EL (cell line): ENCODE data around the gene MACF1.
"Not testable (repeated sequence)": the region's sequence is repeated elsewhere in the genome, so short reads cannot be mapped to it uniquely, and the experiment has no call there.

Experiments used
- DNase-seq: peaks from one replicate; pipeline ENCODE4 v3.0.0-alpha.2; 2016

Gene MACF1

DNA sequence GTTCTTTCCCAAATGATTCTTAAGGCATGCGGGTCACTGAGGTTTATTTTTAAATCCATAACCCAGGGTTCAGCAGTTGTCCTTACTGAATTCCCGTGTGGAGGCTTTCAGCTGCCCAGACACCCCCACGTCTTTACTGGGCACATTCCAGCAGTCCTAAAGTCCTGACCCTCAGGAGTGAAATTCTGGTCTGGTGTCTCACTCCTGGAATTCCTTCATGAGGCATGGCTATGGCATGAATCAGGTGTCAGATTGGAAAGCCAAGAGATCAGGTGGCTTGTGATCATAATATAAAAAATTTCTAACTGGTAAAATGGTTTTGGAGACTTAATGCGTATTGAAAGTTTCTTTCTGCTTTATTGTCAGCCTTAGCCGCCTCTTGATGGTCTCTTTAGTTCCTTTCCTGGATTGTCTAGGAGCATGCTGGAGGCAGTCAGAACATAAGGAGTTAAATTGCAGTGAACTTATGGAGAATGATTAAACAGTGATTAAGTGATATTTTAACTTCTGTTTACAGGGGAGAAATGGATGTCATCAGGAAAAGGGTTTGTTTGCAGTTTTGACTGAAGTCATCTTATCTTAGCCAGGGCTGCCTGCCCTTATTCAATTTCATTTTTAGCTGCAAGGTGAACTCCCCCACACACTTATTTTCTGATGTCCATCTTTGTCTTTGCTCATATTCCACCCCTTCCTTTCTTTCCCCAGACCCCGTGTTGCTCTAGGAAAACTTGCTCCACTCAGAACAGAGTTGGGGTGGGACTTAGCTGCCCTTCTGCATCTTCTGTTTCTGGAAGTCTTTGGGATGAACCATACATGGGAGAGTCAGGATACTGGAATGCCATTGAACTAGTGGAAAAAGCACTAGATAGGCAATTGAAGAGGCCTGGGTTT is 25.7 kb upstream of the MACF1 start:
- peak; percentile 93 for DNase-seq

DNA sequence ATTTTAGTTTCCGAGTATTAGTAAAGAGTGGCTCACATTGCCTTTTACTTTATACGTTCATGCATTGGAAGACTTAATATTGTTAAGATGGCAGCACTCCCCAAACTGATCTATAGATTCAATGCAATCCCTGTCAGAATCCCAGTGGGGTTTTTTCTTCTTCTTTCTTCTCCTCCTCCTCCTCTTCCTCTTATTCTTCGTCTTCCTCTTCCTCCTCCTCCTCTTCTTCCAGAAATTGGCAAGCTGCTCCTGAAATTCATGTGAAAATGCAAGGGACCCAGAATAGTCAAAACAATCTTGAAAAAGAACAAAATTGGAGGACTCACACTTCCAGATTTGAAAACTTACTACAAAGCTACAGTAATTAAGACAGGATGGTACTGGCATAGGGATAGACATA is 23.2 kb upstream of the MACF1 start:
- no peak for DNase-seq

- DNase-seq = no peak
Measured at GRCh38 chr1:39182804-39183203, 21.7 kb upstream of the MACF1 start.

DNA sequence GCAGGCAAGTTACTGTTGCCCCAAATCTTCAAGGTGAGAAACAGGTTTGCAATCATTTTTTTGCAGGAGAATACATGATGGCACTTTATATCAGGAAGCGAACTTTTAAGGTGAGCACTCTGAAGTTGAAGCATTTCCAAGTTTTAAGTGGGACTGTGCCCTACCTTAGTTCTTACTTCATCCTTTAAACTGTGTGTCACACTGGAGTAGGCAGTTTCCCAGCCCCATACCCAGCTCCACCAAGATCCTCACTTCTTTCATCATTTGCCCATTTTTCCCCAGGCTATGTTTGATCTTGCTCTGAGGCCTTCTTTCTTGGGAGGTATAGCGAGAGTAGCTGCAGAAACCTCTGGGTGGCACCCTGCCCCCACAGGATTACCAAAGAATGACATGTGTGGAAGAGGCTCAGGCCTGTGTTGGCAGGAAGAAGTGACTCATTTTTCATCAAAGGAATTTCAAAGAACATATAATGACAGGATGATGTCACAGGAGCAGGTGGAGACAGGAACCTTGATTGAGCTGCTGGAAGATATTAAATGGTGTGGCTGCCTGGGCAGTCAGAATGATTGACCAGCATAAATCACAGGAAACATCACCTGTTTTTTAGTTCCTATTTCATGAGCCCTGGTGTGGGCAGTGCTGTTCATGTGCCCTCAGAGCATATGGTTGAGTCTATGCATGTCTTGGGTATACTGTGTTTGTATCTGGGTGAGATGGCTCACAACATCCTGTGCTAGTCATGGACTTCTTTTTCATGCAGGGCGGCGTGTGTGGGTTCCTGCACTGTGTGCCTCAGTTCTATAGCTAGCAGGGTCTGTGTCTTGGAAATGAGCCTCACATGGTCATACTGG is 20.8 kb upstream of the MACF1 start:
- peak; percentile 96 for DNase-seq

DNA sequence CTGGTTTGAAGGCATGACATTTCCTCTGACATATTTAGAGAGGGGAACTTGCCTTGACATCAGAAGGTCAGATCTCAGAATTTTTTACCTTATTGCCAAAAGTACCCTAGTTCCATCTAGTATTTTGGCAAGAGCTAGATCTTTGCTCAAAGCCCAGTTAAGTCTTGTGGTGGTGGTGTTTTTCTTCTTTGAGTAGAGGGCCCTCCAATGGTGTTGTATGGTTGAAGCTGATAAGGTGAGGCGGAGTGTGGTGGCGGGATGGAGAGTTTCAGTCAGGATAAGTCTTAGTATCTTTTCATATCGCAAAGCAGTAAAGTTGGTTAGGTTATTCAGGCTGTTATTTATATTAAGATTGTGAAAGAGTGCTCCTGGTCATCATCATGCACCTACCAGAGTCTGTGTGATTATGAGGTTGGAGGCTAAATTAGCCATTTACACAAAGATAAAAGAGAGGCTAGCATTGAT is 20.1 kb upstream of the MACF1 start:
- no peak for DNase-seq

DNA sequence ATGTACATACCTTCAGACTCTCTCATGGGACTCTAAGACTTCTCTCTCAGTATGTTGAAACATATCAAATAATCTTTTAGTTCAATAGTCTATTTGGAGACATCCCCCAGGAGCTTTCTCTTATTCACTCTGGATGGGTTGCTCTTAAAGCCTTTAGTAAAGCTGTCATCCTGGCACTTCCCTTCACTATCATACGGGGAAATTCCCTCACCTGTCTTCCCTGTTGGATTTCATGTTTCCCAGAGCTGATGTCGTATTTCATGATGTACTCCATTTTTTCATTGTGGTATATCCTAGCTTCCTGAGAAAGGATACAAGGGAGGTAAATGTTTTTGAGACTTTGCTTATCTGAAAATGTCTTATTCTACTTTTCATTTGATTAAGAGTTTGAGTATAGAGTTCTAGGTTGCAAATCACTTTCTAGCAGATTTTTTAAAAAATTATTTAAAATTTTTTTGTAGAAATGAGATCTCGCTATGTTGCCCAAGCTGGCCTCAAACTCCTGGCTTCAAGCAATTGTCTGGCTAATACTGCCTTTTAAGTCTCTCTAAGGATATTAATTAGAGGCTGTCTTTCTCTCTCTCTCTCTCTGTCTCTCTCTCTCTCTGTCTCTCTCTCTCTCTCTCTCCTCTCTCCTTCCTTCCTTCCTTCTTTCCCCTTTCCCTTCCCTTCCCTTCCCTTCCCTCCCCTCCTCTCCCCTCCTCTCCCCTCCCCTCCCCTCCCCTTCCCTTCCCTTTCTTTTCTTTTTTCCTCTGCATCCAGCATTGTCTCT is 17.0 kb upstream of the MACF1 start:
- DNase-seq = no peak

DNA sequence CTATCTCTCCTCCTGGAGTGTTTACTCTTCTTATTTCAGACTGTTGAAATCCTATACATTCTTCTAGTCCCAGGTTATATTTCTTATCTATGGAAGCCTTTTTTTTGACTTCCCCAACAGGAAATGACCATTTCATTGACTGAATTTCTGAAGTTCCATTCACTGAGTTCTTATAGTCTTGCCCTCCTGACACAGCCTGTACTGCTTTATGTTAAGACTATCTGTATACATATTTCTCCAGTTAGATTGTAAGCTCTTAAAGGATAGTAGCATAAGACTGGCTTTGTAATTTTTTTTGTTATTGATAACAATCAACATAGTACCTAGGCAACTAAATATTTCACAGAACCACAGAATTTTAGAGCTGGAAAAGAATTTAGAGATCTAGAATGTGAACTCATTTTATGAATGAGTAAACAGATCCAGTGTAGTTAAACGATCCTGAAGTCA is 14.9 kb upstream of the MACF1 start:
- DNase-seq = peak; percentile 52

DNA sequence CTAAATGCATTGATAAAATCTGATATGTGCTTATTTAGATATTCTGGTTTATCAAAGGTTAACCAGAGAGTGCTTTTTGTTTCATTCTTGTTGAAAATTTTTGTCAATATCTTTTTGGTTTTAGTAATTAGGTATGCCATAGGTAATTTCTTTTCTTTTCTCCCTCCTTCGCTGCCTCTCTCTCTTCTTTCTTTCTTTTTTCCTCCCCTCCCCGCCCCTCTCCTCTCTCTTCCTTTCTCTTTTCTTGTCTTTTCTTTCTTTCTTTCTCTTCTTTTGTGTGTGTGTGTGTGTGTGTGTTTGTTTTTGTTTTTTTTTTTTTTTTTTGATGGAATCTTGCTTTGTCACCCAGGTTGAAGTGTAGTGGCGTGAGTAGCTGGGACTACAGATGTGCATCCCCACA is 14.4 kb upstream of the MACF1 start:
- no peak for DNase-seq

- DNase-seq = no peak
Measured at GRCh38 chr1:39194398-39195051, 10.0 kb upstream of the MACF1 start.

DNA sequence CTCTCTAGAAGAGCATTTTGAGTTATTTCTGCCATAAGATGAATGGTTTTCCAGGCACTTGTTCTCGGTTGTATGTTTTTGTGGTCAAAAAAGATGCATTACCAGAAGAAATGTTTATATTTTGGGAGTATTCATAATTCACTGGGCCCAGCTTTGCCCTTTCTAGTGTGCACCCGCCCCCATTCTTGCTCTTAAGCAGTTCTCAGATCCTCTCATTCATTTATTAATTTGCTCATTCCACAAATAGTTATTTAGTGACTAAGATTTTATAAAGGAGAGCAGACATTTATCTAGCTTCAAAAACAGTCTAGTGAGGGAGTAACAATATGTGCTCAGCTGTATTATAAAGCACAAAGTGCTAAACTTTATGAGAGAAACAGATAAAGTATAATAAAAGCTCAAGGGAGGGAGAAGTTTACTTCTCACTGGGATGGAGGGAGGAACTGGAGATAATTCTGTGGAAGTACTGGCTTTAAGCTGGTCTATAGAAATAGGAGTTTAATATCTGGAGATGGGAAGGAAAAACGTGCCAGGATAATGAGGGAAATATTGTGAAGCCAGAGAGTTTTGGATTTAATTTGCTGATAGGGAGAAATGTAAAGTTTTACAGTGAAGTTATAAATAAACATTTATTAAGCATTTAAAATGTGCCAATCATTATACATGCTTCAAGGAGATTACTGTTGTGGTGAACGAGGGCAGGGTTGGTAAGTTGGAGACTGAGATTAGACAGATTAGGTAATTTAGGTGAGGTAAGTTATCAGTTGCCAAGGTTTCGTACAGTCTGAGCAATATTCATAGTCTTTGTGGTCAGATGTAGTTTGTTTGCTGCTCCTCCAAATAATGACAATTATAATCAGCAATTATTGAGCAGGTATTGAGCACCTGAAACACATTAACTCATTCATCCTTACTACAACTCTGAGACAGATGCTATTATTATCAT is 9.1 kb upstream of the MACF1 start:
- peak; percentile 79 for DNase-seq

GRCh38 chr1:39196244-39197215 is 8.0 kb upstream of the MACF1 start:
- DNase-seq = peak; percentile 81

GRCh38 chr1:39199593-39199992 is 4.9 kb upstream of the MACF1 start:
- DNase-seq = no peak

GRCh38 chr1:39205102-39205780 is 746 bp downstream of the MACF1 start:
- DNase-seq = peak; percentile 94

DNA sequence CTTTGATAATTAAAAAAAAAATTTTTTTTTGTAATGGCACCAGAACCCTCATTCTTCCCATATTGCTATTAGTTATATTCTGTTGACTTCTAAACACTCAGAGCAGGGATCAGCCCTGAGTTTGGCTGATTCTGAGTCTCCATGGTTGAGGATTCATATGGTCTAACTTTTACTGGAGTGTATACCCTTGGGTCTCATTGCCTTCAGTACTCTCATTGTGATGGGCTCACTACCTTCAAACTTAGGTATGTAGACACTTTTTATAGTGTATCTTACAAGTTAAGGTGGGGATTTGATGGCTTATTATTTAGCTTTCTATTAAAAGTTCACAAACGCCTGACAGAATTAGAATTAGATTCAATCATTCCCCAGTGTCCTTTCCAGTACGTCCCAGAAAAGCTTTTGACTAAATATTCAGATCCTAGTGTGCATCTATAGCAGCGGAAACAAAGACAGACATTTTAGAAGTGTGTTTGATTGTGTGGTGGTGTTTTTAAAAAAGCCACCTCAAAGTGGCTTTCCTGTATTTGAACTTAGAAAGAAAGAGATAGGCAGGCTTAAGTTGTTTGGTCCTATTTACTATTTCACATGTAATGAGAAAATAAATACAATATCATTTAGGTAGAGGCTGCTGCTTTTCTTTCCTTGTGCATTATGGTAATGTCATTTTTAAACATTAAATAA is 1.4 kb downstream of the MACF1 start:
- DNase-seq = no peak

- DNase-seq = not testable (repeated sequence)
Measured at GRCh38 chr1:39208360-39208759, 3.9 kb downstream of the MACF1 start.

- no peak for DNase-seq
Measured at GRCh38 chr1:39210649-39211048, 6.2 kb downstream of the MACF1 start.

DNA sequence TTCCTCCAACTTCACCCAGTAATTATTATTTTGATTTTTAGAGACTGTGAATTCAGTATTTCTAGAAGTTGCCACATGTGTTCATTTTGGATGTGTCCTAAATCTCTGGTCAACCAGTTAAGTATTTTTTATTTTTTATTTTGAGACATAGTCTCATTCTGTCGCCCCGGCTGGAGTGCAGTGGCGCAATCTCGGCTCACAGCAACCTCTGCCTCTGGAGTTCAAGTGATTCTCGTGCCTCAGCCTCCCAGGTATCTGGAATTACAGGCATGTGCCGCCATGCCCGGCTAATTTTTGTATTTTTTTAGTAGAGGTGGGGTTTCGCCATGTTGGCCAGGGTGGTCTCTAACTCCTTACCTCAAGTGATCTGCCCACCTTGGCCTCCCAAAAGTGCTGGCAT is 8.0 kb downstream of the MACF1 start:
- DNase-seq = no peak

- DNase-seq = peak; percentile 86
Measured at GRCh38 chr1:39213511-39214002, 9.1 kb downstream of the MACF1 start.
